SH-SY5Y (cell line): Measurements from ENCODE around the gene MRPL11.

Experiments used
- GATA2 ChIP-seq: IDR thresholded peaks from 2 replicates; pipeline ENCODE4 v1.6.1; 2011; ENCODE audit warnings: mild to moderate bottlenecking, low read depth, low read length
- GATA3 ChIP-seq: IDR thresholded peaks from 2 replicates; pipeline ENCODE4 v1.6.1; 2011; ENCODE audit warnings: low read depth, mild to moderate bottlenecking, low read length, moderate library complexity

GRCh38 chr11:66467756-66468155 lies 29.1 kb upstream of the MRPL11 start:
- no peak for TF ChIP-seq GATA3
- TF ChIP-seq GATA2, result no peak
